Measurements from ENCODE around the gene TARBP2. TPM values are rescaled to one million over a fixed set of nuclear protein-coding genes. Genes with fewer than 3 reads are reported as not detected.
A peak's percentile ranks its signal among the peaks of the same experiment; 100 is the strongest.
"Not testable (repeated sequence)": the region's sequence is repeated elsewhere in the genome, so short reads cannot be mapped to it uniquely, and the experiment has no call there.

Gene TARBP2
- polyA plus RNA-seq, 3 donors from 2014 or later, result 11.5 to 28.9 (median 28.8) TPM

DNA sequence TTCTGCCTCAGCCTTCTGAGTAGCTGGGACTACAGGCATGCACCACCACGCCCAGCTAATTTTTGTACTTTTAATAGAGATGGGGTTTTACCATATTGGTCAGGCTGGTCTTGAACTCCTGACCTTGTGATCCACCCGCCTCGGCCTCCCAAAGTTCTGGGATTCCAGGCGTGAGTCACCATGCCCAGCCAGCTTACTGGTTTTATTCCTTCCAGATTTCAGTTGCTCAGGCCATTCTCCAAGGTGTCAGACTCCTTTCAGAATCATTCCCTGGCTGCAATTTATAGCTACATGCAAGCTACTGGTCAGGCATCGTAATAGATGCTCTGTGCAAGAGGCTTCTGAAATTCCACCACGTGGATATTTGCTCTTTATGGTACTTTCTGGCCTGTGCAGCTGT is 19.6 kb upstream of the TARBP2 start:
- peaks cover 0 to 14% (median 7%) of the 10 kb centered on the region in 3 donors for H3K27me3 Mint-ChIP-seq (ENCODE audit: low read depth in 3 of 3)
- peaks cover 8 to 34% (median 12%) of the 10 kb centered on the region in 3 donors for H3K36me3 Mint-ChIP-seq
- peak overlapping the region in 1 of 6 donors; percentile 75 for H3K27ac Mint-ChIP-seq
- peaks cover 11 to 21% of the 10 kb centered on the region in 2 donors for H3K4me1 Mint-ChIP-seq
- not testable (repeated sequence) for H3K9me3 Mint-ChIP-seq, H3K4me3 Mint-ChIP-seq, DNase-seq

DNA sequence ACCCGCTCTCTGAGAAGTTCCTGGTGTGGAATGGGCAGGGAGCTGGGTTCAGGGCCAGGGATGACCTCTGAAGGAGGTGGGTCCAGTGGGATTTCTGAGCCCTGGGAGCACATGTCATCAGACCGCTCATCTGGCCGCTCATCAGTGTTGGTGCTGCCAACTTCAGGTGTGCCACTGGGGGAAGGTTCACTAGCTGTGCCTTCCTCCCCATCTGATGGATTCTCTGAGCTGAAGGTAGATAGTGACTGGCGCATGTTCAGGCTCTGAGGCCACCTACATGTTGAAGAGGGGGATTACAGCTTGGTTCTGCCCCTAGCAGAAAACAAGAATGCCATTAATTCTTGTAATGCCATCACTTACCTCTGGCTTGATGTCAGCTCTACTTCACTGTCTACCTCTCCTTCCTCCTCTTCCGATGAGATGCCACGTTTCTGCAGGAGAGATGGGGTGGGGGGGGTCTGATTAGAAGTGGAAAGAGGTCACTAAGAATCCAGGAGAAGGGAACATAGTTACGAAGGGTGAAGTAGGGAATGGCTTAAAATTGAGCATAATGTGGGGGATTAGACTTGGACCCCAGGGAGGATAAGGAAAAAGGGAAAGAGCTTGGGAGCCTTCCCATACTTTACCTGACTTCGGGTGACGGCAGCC is 19.0 kb upstream of the TARBP2 start:
- H3K36me3 Mint-ChIP-seq, result peaks cover 4 to 28% (median 12%) of the 10 kb centered on the region in 3 donors
- peaks cover 0 to 16% (median 5%) of the 10 kb centered on the region in 3 donors for H3K27me3 Mint-ChIP-seq (ENCODE audit: low read depth in 3 of 3)
- peaks cover 11 to 14% of the 10 kb centered on the region in 2 donors for H3K4me1 Mint-ChIP-seq
- DNase-seq, result no peak
- H3K4me3 Mint-ChIP-seq, result no peak overlapping the region
- no peaks in the 10 kb centered on the region for H3K9me3 Mint-ChIP-seq
- peak overlapping the region in 4 of 6 donors; percentile 10 to 79 (median 64) for H3K27ac Mint-ChIP-seq

DNA sequence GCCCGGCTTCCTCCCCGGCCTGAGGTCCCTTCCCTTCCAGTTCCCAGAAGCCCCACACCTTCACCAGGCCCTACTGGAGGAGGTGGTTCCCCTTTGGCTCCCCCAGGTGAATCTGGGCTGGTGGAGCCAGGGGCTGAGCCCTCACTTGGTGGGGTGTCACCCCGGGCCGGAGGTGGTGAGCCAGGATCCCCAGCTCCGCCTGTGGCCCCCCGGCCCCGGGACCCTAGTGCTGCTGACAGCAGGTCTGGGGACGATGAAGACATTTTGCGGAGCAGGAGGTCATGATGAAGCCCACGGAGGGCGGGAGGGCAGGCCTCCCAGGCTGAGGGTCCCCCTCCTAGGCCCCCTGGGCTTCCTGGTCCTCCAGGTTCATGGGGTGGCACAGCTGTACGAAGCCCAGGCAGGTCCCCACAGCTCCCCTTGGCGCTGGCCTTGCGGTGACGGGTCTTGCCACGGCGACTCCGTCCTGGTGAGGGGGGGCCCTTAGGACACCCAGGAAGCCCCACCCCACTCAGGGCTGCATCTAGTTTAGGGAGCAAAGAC is 18.4 kb upstream of the TARBP2 start:
- H3K9me3 Mint-ChIP-seq, result no peaks in the 10 kb centered on the region
- peaks cover 4 to 28% (median 12%) of the 10 kb centered on the region in 3 donors for H3K36me3 Mint-ChIP-seq
- H3K4me1 Mint-ChIP-seq, result peaks cover 11 to 13% of the 10 kb centered on the region in 2 donors
- no peak overlapping the region for H3K4me3 Mint-ChIP-seq
- peak overlapping the region in 1 of 6 donors; percentile 79 for H3K27ac Mint-ChIP-seq
- H3K27me3 Mint-ChIP-seq (ENCODE audit: low read depth in 3 of 3), result peaks cover 0 to 16% (median 5%) of the 10 kb centered on the region in 3 donors
- no peak for DNase-seq

DNA sequence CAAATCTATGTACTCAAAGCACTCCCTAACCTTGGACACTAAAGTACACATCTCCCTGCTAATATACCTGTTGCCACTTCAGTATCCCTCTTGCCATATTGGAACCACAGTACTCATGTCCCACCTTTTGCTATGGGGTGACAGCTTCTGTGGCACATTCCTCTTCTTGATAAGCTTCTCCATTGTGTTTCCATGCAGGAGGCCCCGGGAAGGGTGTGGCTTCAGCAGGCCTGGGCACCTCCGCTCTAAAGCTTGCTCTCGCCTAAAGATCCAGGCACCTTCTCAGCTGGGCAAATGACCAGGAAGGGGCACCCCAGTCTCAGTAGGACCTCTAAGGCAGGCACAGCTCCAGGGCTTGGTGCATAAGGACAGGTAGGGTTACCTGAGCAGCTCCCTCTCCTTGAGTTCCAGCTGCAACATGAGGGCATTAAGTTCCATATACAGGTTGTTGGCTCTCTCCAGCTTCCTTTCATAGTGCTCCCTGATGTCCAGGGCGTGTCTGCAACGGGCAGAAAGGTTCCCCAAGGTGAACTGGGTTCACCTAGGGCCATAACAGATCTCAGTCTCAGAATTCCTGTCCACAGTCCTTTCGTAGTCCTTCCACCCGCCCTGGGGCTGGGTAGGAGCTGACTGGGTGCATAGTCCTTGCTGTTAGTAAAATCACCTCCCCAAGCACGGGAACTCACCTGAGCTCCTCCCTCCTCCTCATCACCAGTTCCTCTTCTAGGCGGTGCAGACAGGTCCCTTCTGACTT is 17.7 kb upstream of the TARBP2 start:
- DNase-seq, result no peak
- Mint-ChIP-seq H3K27ac (peak overlapping the region in 3 of 6 donors; percentile 3 to 75 (median 55)), H3K9me3 (no peaks in the 10 kb centered on the region), H3K36me3 (peaks cover 4 to 28% (median 12%) of the 10 kb centered on the region in 3 donors), H3K4me3 (no peak overlapping the region), H3K27me3 (ENCODE audit: low read depth in 3 of 3) (peaks cover 0 to 16% (median 5%) of the 10 kb centered on the region in 3 donors), H3K4me1 (peaks cover 11 to 13% of the 10 kb centered on the region in 2 donors)

DNA sequence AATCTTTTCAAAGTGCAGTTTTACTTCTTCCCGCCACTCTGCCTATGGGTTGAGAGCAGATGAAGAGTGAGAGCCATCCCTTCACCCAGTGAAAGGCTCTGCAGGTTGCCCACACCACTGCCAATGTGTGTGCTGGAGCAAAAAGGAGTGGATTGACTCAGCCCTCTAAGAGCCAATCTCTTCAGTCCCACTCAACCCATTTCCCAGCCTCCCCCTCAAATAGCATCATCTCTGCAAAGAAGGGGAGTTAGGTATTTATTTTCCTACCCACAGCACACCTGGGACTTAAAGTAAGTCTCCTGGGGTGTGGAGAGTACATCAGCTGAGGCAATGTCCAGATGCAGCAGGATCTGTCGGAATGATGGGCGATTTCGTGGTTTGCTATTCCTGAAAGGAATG is 17.1 kb upstream of the TARBP2 start:
- Mint-ChIP-seq H3K27me3 (ENCODE audit: low read depth in 3 of 3) (peaks cover 0 to 16% (median 5%) of the 10 kb centered on the region in 3 donors), H3K4me3 (no peak overlapping the region), H3K4me1 (peaks cover 11 to 13% of the 10 kb centered on the region in 2 donors), H3K9me3 (no peaks in the 10 kb centered on the region), H3K36me3 (peaks cover 4 to 28% (median 12%) of the 10 kb centered on the region in 3 donors), H3K27ac (peak overlapping the region in 5 of 6 donors; percentile 1 to 55 (median 17))
- DNase-seq, result no peak

DNA sequence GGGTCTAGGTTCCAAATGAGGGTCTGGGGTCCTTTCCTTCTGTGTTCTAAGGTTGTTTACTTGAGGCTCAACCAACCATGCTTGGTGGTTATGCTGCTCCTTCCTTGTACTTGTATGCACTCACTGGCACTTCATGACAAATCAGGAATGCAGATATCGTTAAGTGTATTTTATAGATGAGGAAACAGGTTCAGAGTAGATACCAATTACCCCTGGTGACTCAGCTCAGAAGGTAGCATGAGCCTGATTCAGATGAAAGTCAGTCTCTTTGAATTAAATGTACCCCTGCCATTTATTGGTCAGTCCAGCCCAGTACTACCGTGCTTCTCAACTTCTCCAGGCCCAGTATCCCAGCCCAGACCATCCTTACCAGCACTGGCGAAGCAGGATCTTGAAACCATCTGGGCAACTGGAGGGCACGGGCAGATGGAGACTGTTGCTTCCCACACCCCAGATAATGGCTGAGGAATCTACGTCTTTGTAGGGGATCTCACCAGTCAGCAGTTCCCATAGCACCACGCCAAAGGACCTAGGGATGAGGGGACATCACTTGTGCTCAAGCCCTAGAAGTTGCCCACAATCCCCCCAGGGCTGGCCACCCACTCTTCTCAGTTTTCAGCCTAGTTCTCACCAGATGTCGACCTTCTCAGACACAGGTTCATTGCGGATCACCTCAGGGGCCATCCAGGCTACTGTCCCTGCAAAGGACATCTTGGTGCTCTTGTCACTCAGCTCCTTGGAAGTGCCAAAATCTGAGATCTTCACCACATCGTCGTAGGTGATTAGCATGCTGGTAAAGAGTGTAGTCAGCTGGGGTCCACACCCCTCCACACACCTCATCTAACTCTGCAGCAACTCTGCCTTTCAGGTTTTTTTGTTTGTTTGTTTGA is 16.2 kb upstream of the TARBP2 start:
- no peak overlapping the region for H3K4me3 Mint-ChIP-seq
- H3K9me3 Mint-ChIP-seq, result no peaks in the 10 kb centered on the region
- H3K27me3 Mint-ChIP-seq (ENCODE audit: low read depth in 3 of 3), result peaks cover 0 to 13% (median 5%) of the 10 kb centered on the region in 3 donors
- peak overlapping the region in 4 of 6 donors; percentile 45 to 67 (median 55) for H3K27ac Mint-ChIP-seq
- H3K4me1 Mint-ChIP-seq, result peaks cover 9 to 11% of the 10 kb centered on the region in 2 donors
- H3K36me3 Mint-ChIP-seq, result peaks cover 1 to 23% (median 7%) of the 10 kb centered on the region in 3 donors
- no peak for DNase-seq

DNA sequence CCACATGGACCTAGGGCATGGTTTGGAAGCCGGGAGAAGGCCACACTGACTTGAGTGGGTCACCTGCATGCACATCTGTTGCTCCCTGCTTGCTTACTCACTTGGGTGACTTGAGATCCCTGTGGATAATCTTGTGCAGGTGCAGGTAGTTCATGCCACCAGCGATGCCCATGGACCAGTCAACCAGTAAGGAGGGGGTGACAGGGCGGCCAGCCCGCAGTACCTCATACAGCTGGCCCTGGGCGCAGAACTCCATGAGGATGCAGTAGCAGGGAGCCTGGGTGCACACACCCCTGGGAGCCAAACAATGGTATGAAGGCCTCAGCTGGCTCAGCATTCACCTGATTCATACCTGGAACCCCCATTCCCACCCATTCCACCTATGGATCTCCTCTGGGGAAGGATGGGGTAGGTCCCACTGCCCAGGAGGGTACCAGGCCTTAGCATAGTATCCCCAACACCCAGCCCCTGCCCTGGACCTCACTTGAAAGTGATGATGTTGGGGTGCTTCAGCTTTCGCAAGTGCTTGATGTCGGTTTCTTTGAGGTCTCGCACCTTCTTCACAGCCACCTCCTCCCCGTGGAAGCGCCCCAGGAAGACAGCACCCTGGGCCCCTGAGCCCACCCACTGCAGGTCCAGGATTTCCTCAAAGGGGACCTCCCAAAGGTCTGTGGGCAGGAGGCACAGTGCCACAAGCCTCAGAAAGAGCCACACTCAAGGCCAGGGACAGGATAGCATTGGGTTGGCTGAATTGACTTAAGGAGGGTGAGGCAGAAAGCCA is 14.9 kb upstream of the TARBP2 start:
- H3K4me1 Mint-ChIP-seq, result peaks cover 4 to 8% of the 10 kb centered on the region in 2 donors
- H3K4me3 Mint-ChIP-seq, result no peak overlapping the region
- peaks cover 0 to 17% (median 7%) of the 10 kb centered on the region in 3 donors for H3K36me3 Mint-ChIP-seq
- no peak for DNase-seq
- peak overlapping the region in 5 of 6 donors; percentile 19 to 84 (median 67) for H3K27ac Mint-ChIP-seq
- H3K27me3 Mint-ChIP-seq (ENCODE audit: low read depth in 3 of 3), result peaks cover 0 to 13% (median 4%) of the 10 kb centered on the region in 3 donors
- no peaks in the 10 kb centered on the region for H3K9me3 Mint-ChIP-seq

DNA sequence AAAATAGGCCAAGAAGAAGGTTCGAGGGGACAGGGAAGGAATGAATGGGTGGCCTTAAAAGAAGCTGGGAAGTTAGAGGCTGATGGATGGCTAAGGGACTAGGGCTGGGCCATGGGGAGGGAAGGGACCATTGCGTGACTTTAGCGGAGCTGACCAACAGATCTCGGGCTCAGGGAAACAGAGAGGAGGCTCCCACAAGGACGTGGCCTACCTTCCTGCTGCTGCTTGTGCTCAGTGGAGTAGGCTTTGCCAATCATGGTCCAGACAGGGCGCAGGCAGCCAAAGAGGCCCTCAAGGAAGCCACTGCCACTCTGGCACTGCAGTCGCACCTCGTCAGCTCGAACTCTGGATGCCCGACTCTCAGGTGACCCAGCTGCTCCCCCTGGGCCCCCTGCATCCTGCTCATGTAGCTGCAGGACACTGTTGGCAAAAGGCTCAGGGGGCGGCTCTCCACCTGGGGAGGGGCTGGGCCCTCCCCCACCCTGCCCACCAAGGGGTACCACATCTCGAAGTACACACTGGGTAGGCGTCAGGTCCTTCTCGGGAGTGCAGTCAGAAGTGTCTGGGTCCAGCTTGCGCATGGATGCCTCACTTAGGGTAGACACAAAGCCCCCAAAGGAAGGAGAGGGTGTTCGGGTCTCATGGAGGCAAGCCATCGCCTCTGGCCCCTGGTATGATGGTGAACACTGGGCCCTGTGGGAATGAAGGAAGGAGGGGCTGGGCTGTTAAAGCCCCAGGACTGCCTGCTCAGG is 14.2 kb upstream of the TARBP2 start:
- H3K27ac Mint-ChIP-seq, result peak overlapping the region in 5 of 6 donors; percentile 19 to 84 (median 67)
- peaks cover 0 to 12% (median 2%) of the 10 kb centered on the region in 3 donors for H3K27me3 Mint-ChIP-seq (ENCODE audit: low read depth in 3 of 3)
- no peak for DNase-seq
- peaks cover 6 to 10% of the 10 kb centered on the region in 2 donors for H3K4me1 Mint-ChIP-seq
- no peaks in the 10 kb centered on the region for H3K9me3 Mint-ChIP-seq
- peaks cover 0 to 15% (median 5%) of the 10 kb centered on the region in 3 donors for H3K36me3 Mint-ChIP-seq
- no peak overlapping the region for H3K4me3 Mint-ChIP-seq

DNA sequence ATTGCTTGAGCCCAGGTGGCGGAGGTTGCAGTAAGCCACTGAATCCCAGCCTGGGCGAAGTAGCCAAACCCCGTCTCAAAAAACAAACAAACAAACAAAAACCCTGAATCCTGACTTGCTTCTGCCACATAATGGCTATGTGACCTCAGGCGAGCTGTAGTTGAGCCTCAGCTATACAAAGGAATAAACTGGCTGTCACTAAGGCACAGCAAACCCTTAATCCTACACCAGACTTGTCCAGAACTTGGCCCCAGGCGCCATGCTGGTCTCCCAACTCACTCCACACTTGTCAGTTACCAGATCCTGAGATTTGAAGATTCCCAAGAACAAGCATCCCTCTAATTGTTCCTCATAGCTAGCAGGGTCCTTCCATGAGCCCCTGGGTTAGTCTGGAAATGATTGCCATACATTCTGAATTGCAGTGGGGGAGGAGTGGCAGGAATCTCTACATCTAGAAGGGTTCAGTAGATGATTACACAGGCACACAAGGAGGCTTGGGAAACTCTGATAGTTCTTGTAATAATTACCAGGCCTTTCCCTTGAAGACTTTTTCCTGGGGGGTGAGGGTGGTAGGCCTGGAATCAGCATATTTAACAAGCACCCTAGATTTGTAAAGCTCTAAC is 11.7 kb upstream of the TARBP2 start:
- H3K27ac Mint-ChIP-seq, result peak overlapping the region in 4 of 6 donors; percentile 6 to 57 (median 30)
- H3K4me3 Mint-ChIP-seq, result no peak overlapping the region
- peaks cover 0 to 6% (median 0%) of the 10 kb centered on the region in 3 donors for H3K36me3 Mint-ChIP-seq
- H3K9me3 Mint-ChIP-seq, result no peaks in the 10 kb centered on the region
- DNase-seq, result no peak
- peaks cover 25 to 26% of the 10 kb centered on the region in 2 donors for H3K4me1 Mint-ChIP-seq
- peaks cover 3 to 11% (median 6%) of the 10 kb centered on the region in 3 donors for H3K27me3 Mint-ChIP-seq (ENCODE audit: low read depth in 3 of 3)

DNA sequence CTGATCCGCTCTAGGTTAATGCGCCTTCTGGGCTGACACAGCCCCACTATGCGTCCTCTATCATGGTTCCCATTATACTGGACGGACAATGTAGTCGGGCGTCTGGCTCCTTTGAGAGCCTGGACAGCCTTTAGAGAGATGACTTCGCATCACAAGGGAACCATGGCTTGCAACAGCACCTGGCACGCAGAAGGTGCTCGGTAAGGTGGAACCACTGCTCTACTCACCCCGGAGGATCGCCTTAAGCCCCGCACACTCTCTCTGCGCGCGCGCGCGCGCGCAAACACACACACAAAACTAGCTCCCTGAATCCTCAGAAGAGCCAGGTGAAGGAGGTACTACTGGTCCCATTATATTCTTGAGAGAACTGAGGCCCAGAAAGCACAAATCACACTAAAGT is 8.9 kb upstream of the TARBP2 start:
- H3K36me3 Mint-ChIP-seq, result no peaks in the 10 kb centered on the region
- H3K4me3 Mint-ChIP-seq, result peak overlapping the region; percentile 48 to 92 (median 85)
- H3K27ac Mint-ChIP-seq, result peak overlapping the region; percentile 70 to 86 (median 85)
- DNase-seq, result no peak
- H3K27me3 Mint-ChIP-seq (ENCODE audit: low read depth in 3 of 3), result peaks cover 7 to 8% (median 7%) of the 10 kb centered on the region in 3 donors
- H3K4me1 Mint-ChIP-seq, result peaks cover 24 to 28% of the 10 kb centered on the region in 2 donors
- no peaks in the 10 kb centered on the region for H3K9me3 Mint-ChIP-seq

DNA sequence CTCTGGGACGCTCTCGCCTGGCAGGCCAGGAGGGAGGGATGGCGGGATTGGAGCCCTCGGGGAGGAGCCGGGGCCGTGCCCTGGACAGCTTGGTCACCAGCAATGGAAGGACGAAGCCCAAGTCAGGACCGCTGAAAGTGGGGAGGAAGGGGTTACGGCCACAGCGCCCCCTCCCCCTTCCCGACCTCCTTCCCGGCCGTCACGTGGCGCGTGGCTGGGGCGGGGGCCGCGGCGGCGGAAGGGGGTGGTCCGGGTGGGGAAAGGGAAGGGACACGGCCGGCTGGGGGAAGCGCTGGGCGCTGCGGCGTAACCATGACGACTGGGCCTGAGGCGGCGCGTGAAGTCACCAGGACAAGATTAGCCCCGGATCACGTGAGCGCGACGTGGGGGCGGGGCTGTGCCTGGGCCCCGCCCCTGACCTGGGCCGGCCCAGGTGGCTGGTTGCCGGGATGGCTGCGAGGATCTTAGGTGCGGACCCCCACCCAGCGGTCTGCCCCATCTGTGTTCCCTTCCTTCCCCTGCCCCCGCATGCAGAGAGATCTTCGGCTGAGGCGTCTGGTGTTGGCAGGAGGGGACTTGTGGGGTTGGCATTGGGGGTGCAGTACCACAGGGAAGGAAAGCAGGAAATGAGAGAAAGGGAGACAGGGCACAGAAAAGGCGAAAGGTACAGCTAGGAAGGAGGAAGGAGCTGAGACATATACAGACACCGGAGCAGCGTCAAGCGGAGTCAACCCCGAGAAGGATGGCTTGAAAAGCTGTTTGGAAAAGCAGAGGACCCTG is 8.1 kb upstream of the TARBP2 start:
- no peaks in the 10 kb centered on the region for H3K36me3 Mint-ChIP-seq
- H3K9me3 Mint-ChIP-seq, result no peaks in the 10 kb centered on the region
- peaks cover 26 to 34% of the 10 kb centered on the region in 2 donors for H3K4me1 Mint-ChIP-seq

More for the DNA sequence above, 8.1 kb upstream of the TARBP2 start:
- H3K27me3 Mint-ChIP-seq (ENCODE audit: low read depth in 3 of 3), result peaks cover 7 to 8% (median 7%) of the 10 kb centered on the region in 3 donors
- DNase-seq, result peak; percentile 83 to 85 (median 85)
- H3K27ac Mint-ChIP-seq, result peak overlapping the region; percentile 73 to 94 (median 88)
- H3K4me3 Mint-ChIP-seq, result peak overlapping the region; percentile 85 to 93 (median 89)

Measured in immature natural killer cell (primary cell).